Subcutaneous abdominal adipose tissue (tissue), 5 donors: Measurements from ENCODE around the gene HUNK.

ENCODE experiments used
- H3K27ac ChIP-seq: one replicate; pipeline ENCODE4 v1.7.0; 2013; ENCODE audit warnings: low read depth, mild to moderate bottlenecking, inconsistent platforms, low read length, moderate library complexity
- H3K27me3 ChIP-seq, 5 donors: one replicate each; pipeline ENCODE4 v1.7.0; 2013; ENCODE audit warnings: low read length in 5 of 5, inconsistent platforms in 1 of 5; ENCODE audit not compliant: control insufficient read depth in 5 of 5, insufficient read depth in 4 of 5
- H3K36me3 ChIP-seq, 5 donors: one replicate each; pipeline ENCODE4 v1.7.0; 2013; ENCODE audit warnings: low read length in 5 of 5; ENCODE audit not compliant: control insufficient read depth in 5 of 5, insufficient read depth in 5 of 5
- H3K4me1 ChIP-seq, 5 donors: one replicate each; pipeline ENCODE4 v1.7.0; 2013; ENCODE audit warnings: low read length in 5 of 5, mild to moderate bottlenecking in 3 of 5, moderate library complexity in 1 of 5; ENCODE audit not compliant: control insufficient read depth in 5 of 5, insufficient read depth in 5 of 5
- H3K4me3 ChIP-seq, 5 donors: one replicate each; pipeline ENCODE4 v1.7.0; 2013; ENCODE audit warnings: low read length in 5 of 5, low read depth in 1 of 5
- H3K9ac ChIP-seq, 5 donors: one replicate each; pipeline ENCODE4 v1.7.0; 2013; ENCODE audit warnings: low read length in 5 of 5, mild to moderate bottlenecking in 4 of 5, moderate library complexity in 3 of 5
- H3K9me3 ChIP-seq, 5 donors: one replicate each; pipeline ENCODE4 v1.7.0; 2013; ENCODE audit warnings: low read length in 5 of 5; ENCODE audit not compliant: control insufficient read depth in 5 of 5
- donor health status: healthy.
- donor health status: healthy.
- donor health status: healthy.
- donor health status: healthy.
- donor health status: healthy.

Gene HUNK

DNA sequence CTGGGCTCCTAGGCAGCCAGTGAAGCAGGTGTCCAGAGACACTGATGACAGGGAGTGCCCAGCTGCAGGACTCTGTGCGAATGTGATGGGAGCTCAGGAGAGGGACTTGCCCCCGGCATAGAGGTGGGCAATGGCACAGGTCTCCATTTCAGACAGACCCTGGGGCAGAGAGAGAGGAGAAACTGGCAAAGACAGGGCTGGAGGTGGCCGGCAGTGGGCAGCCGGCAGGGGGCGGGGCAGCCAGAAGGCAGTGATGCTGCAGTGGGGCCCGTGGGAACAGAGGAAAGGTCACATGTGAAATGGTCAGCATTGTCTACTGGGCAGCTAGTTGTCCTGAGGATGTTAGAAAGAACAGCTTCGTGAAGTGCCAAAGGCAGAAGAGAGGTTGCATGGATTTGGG lies 112.6 kb downstream of the HUNK start:
- Histone ChIP-seq H3K4me3 (no peak overlapping the region), H3K27me3 (peaks cover 0 to 3% (median 0%) of the 10 kb centered on the region in 5 donors), H3K9ac (no peak overlapping the region), H3K27ac (no peak overlapping the region), H3K9me3 (no peaks in the 10 kb centered on the region), H3K4me1 (no peaks in the 10 kb centered on the region), H3K36me3 (no peaks in the 10 kb centered on the region)

DNA sequence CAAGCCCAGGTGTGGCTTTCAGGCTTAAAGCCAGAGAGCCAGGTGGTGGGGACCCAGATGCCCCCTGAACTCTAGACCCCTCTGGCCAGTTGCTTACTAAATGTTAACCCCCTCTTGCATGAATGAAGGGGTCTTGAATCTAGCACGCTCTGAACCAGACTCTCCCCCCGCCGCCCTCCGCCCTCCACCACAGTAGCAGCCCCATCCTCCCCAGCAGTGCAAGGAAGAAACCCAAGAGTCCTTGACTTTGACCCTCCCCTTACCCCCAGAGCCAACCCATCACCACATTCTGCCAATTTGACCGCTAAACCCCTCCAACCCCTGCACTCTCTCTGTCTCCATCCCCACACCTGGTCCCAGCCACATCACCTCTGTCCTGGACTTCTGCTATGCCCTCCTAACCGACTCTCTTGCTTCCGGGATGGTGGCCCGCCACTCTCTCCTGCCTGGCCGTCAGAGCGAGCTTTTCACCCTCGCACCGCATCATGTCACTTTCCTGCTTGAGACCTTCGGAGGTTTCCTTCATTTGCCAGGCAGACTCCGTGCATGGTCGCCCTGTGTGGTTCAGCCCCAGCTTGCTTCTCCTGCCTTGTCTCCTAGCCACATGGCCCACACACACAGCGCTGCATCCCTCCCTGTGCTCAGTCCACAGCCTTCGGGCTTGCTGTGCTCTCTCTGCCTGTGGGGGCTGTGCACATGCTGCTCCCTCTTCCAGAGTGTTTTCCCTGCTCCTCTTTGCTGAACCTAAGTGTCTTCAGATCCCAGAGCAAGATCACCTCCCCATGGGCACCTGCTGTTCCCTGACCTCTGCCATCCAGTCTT lies 113.4 kb downstream of the HUNK start:
- Histone ChIP-seq H3K27me3 (peaks cover 0 to 3% (median 0%) of the 10 kb centered on the region in 5 donors), H3K4me1 (no peaks in the 10 kb centered on the region), H3K27ac (no peak overlapping the region), H3K36me3 (no peaks in the 10 kb centered on the region), H3K4me3 (no peak overlapping the region), H3K9ac (no peak overlapping the region), H3K9me3 (no peaks in the 10 kb centered on the region)

DNA sequence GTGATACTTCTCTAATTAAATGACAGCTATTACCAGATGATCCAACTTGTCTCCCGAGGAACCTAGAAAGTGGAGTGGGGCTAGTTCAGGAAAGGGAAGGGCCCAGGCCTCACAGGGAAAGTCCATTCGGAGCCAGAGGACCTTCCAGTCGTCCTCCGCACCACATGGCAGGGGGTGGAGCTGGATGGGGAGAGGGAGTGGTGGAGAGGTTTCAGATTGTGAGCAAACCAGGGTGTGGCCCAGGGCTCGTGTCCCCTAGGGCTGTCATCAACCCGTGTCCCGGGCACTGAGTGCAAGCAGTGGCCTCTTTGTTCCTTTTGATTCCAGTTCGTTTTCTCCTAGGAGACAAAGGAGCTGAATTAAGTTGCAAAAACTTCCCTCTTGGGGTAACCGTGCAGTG lies 114.9 kb downstream of the HUNK start:
- Histone ChIP-seq H3K27ac (no peak overlapping the region), H3K4me3 (no peak overlapping the region), H3K27me3 (peaks cover 0 to 3% (median 0%) of the 10 kb centered on the region in 5 donors), H3K4me1 (no peaks in the 10 kb centered on the region), H3K9me3 (no peaks in the 10 kb centered on the region), H3K9ac (no peak overlapping the region), H3K36me3 (no peaks in the 10 kb centered on the region)

DNA sequence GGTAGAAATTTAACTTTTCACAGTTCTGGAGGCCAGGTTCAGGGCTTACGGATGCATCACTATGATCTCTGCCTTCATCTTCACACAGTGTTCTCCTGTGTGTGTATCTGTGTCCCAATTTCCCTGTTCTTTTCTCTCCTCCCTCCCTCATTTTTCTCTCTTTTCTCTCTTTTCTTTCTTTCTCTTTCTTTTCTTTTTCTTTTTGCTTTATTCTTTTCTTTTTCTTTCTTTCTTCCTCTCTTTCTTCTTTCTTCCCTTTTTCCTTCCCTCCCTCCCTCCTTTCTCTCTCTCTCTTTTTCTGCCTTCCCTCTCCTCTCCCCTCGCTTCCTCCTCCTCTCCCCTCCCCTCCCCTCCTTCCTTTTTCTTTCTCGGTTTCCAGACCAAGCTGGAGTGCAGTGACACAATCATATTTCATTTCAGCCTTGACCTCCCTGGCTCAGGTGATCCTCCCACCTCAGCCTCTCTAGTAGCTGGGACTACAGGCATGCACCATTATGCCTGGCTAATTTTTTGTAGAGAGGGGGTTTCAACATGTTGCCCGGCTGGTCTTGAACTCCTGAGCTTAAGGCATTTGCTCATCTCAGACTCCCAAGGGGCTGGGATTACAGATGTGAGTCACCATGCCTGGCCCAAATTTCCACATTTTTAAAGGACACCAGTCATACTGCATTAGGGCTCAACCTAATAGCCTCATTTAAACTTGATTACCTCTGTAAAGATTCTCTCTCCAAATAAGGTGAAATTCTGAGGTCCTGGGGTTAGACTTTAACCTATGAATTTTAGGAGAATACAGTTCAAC lies 115.9 kb downstream of the HUNK start:
- no peaks in the 10 kb centered on the region for H3K9me3 ChIP-seq
- H3K36me3 ChIP-seq: no peaks in the 10 kb centered on the region
- H3K9ac ChIP-seq: no peak overlapping the region
- H3K27ac ChIP-seq: no peak overlapping the region
- no peaks in the 10 kb centered on the region for H3K4me1 ChIP-seq
- H3K27me3 ChIP-seq: peaks cover 0 to 3% (median 0%) of the 10 kb centered on the region in 5 donors
- H3K4me3 ChIP-seq: no peak overlapping the region

DNA sequence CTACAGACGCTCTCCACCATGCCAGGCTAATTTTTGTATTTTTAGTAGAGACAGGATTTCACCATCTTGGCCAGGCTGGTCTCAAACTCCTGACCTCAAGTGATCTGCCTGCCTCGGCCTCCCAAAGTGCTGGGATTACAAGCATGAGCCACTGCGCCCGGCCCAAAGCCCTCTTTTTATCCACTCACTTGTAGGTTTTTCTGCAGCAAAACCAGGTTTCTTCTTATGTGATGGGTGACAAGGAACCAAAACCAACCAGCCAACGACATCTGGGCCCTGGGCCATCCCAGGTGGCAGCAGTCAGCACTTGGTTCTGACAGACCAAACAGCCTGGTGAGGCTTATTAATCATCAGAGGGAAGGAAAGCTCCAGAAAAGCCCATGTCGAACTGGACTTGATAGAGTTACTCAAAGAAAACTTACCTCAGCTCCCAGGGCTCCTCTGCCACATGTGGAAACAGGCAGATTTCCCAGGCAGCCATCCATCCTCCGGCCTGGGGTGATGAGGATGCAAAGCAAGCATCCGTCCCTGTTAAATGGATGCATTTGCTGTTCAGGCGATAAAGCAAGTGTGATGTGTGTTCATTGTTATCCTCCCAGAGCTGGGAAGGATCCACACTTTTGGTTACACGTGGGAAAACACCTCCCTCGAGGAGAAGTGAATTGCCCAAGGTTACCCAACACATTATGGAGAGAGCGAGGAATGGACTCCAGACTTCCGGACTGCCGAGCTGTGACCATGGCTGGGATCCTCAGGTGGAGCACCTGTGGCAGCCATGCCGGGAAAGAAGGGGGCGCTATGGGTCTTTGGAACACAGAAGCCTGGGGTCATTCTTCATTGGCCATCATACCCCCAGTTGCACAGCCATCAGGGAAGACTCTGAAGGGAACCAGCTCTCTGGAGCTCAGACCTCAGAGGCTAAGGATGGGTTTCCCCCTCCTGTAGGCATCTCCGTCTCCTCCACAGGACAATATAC lies 118.8 kb downstream of the HUNK start:
- Histone ChIP-seq H3K36me3 (no peaks in the 10 kb centered on the region), H3K27ac (no peak overlapping the region), H3K9ac (no peak overlapping the region), H3K27me3 (peaks cover 0 to 6% (median 3%) of the 10 kb centered on the region in 5 donors), H3K4me1 (peaks cover 0 to 3% (median 0%) of the 10 kb centered on the region in 5 donors), H3K9me3 (no peaks in the 10 kb centered on the region), H3K4me3 (no peak overlapping the region)

DNA sequence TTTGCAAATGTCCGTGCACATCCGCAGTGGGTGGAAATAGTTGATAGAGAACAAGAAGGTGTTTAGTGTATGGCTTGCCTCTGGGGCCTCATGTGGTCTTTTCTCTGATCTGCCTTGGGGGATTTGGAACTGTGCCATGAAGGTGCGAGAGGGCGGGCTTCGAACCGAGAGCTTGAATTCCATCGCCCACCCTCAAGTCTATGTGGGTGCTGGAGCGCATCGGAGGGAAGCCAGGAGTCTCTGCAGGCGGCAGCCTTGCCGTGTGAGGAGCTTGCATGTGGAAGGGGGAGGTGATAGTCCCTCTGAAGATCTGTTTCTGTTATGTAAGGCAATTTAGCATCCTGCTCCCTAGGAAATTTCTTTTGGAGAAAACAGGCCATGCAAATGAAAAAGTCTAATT lies 119.6 kb downstream of the HUNK start:
- H3K9me3 ChIP-seq: no peaks in the 10 kb centered on the region
- no peaks in the 10 kb centered on the region for H3K36me3 ChIP-seq
- H3K9ac ChIP-seq: no peak overlapping the region
- peaks cover 0 to 6% (median 3%) of the 10 kb centered on the region in 5 donors for H3K27me3 ChIP-seq
- no peak overlapping the region for H3K4me3 ChIP-seq
- no peak overlapping the region for H3K27ac ChIP-seq
- H3K4me1 ChIP-seq: peaks cover 0 to 5% (median 0%) of the 10 kb centered on the region in 5 donors

DNA sequence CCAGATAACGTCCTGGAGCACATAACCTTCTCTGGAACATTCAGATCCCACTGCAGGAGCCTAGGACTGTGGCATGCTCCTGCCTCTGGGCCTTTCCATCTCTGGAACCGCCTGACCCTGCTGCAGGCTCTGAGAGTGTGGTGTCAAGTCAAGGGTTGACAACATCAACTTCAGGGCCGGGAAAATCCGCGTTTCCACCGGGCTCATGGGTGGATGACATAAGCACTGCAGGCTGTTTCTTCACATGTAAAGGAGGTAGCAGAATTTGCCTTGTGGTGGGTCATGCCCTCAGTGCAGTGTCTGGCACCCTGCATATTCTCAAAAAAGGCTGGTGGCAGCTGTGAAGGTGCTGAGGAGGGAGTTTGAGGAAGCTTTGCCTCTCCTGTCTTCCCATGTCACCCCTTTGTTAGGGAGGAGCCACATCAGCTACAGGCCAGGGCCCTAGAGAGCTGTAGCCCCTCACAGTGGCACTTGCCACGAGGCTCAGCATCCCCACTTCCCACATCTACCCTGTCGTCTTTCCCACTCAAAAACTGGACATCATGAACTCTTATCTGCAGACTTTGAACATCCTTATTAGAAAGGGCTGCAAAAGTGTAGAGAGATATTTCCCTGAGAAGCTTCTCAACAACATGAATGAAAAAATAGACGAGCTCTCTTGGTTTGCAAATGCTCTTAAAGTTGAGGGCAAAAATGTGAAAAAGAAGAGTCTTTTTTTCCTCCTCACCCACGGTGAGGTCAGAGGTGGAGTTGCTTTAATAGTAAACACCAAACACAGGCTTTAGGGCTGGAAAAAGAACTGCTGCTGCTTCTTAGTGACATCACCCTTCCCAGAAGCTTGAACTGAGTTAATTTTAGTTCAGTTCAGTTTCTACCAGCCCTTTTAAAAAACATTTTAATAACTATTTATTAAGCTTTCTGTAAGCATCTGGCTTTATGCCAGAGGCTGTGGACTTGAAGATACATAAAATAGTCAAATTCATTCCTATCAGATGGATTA lies 121.3 kb downstream of the HUNK start:
- H3K27me3 ChIP-seq: peaks cover 0 to 6% (median 0%) of the 10 kb centered on the region in 5 donors
- H3K9ac ChIP-seq: no peak overlapping the region
- peaks cover 0 to 8% (median 0%) of the 10 kb centered on the region in 5 donors for H3K4me1 ChIP-seq
- no peaks in the 10 kb centered on the region for H3K36me3 ChIP-seq
- H3K4me3 ChIP-seq: no peak overlapping the region
- H3K27ac ChIP-seq: no peak overlapping the region
- H3K9me3 ChIP-seq: no peaks in the 10 kb centered on the region

DNA sequence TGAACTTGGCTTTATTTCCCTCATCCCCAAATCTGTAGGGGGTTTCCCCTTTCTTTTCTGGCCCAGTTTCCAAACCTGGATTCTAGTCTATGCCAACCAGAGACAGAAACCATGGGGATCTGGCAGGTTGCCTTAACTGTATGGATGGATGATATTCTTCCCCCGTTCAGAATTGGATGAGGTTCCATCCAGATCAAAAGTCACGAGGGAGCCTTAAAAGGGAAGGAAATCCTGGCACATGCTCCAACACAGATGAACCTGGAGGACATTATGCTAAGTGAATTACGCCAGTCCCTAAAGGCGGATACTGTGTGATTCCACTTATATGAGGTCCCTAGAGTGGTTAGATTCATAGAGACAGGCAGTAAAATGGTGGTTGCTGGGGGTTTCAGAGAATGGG lies 124.4 kb downstream of the HUNK start:
- Histone ChIP-seq H3K9ac (no peak overlapping the region), H3K4me3 (no peak overlapping the region), H3K4me1 (peaks cover 0 to 8% (median 0%) of the 10 kb centered on the region in 5 donors), H3K36me3 (peaks cover 0 to 2% (median 0%) of the 10 kb centered on the region in 5 donors), H3K9me3 (no peaks in the 10 kb centered on the region), H3K27ac (no peak overlapping the region), H3K27me3 (peaks cover 0 to 6% (median 0%) of the 10 kb centered on the region in 5 donors)
